NCI-H2196 (cell line): Measurements from ENCODE around the gene SRP9.
A peak's percentile ranks its signal among the peaks of the same experiment; 100 is the strongest.
"Not testable (repeated sequence)": the region's sequence is repeated elsewhere in the genome, so short reads cannot be mapped to it uniquely, and the experiment has no call there.

Experiments used
- DNase-seq: peaks from one replicate; lab custom pipeline; 2025; ENCODE audit not compliant: unreplicated experiment; lab: John Stamatoyannopoulos, UW

SRP9 gene

GRCh38 chr1:225774281-225775147, 3.1 kb upstream of the SRP9 start:
- DNase-seq: no peak

DNA sequence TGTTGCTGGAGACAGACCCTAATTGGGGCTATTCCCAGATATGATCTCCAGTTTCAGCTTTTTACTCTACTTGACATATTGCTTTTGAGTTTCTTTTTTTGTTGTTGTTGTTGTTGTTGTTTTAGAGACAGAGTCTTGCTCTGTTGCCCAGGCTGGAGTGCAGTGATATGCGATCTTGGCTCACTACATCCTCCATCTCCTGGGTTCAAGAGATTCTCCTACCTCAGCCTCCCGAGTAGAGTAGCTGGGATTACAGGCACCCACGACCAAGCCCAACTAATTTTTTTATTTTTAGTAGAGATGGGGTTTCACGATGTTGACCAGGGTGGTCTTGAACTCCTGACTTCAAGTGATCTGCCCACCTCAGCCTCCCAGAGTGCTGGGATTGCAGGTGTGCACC, 1.3 kb upstream of the SRP9 start:
- no peak for DNase-seq

GRCh38 chr1:225777058-225777582, 506 bp upstream of the SRP9 start:
- DNase-seq: no peak

DNA sequence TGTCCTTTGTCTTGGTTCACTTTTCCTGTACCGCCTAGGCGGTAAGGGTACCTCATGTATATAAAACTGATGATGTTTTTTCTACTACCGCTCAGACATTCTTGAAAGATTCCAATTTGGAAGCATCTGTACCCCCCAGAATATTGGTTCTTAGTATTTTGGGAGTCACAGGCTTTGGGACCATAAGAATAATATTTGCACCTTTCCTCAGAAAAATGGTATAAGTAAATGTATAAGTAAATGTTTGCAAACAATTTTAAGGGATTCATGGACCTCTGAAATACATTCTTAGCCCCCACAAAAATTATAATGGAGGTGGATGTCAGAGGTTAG, 677 bp downstream of the SRP9 start:
- DNase-seq: no peak

DNA sequence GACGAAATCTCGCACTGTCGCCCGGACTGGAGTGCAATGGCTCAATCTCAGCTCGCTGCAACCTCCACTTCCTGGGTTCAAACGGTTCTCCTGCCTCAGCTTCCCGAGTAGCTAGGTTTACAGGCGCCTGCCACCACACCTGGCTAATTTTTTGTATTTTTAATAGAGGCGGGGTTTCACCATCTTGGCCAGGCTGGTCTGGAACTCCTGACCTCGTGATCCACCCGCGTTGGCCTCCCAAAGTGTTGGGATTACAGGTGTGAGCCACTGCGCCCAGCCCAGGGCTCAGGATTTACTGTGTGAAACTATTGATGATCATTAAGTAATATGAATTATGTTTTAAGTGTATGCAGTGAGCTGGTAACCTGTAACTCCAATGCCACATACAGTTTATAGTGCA, 1.5 kb downstream of the SRP9 start:
- DNase-seq: not testable (repeated sequence)

GRCh38 chr1:225780134-225780533, 2.5 kb downstream of the SRP9 start:
- no peak for DNase-seq

DNA sequence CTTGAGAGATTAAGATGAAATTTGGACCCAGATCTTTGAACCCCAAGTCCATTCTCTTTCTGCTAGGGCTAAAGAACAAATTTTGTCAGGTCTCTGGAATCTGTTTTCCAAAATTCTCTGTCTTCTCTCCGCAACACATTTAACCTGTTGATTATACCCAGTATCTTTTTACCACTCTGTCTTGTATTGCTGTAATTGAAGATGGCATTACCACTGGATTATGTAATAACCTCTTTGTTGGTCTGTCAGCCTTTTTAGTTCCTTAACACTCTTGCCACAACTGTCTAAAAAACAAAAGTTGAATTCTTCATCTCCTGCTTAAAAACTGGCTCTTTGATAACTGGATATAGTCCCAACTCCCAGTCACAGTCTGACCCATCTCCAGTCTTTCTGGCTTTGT, 3.0 kb downstream of the SRP9 start:
- no peak for DNase-seq

GRCh38 chr1:225789142-225789541, 11.5 kb downstream of the SRP9 start:
- DNase-seq: not testable (repeated sequence)

DNA sequence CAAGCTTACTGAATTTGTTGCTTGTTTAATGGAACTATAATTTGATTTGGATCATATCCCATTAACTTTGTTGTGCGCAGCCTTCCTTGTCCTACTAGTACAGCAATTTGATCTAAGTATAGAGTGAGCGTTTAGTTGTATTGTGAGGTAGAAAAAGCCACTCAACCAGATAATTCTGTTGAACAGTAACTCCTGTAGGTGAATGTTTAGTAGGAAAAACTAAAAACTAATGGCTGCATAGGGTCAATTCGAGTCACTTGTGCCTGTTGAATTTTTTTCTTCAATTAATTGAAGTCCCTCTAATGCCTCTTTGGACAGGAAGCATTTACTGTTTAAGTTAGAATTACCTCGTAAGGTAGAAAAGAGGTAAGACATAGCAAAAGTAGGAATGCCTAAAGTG, 17.3 kb downstream of the SRP9 start:
- DNase-seq: no peak

DNA sequence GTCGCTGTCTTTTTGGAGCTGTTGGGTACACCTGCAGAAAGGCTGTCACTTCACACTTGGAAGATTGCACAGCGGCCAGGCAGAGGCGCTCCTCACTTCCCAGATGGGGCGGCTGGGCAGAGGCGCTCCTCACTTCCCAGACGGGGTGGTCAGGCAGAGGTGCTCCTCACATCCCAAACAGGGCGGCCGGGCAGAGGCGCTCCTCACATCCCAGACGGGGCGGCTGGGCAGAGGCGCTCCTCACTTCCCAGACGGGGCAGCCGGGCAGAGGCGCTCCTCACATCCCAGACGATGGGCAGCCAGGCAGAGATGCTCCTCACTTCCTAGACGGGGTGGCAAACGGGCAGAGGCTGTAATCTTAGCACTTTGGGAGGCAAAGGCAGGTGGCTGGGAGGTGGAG, 18.5 kb downstream of the SRP9 start:
- DNase-seq: not testable (repeated sequence)

DNA sequence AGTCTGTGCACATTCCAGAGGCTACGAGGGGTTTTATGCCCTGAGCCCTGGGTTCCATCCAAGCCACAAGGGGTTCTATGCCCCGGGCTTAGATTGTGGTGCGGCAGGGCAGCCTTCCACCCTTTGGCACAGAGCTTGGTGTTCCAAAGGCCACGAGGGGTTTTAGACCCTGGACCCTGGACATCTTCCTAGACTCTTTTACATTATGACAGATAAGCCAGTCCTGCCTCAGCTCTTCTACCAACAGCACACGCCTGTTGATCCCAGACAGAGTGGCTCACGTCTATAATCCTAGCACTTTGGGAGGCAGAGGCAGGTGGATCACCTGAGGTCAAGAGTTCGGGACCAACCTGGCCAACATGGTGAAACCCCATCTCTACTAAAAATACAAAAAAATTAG, 23.5 kb downstream of the SRP9 start:
- not testable (repeated sequence) for DNase-seq

DNA sequence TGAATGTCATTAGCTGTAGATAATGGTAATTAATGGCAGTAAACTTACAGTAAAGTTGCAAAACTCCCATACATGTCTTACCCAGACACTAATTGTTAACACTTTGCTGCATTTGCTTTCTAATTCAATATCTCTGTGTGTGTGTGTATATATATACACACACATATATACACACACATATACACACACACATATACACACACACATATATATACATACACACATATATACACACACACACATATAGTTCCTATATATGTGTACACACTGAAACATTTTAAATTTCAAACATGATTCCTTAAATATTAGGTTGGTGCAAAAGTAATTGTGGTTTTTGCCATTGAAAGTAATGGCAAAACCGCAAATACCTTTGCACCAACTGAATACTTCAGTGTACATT, 28.6 kb downstream of the SRP9 start:
- DNase-seq: no peak

DNA sequence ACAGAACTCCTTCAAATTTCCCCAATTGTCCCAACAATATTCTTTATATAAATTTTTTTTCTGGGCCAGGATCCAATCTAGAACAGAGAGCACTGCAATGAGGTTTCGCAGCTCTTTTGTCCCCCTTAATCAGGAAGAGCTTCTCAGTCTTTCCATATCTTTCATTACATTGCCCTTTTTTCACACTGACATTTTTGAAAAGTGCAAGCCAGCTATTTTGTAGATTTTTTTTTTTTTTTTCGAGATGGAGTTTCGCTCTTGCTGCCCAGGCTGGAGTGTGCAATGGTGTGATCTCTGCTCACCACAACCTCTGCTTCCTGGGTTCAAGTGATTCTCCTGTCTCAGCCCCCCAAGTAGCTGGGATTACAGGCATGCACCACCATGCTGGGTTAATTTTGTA, 29.1 kb downstream of the SRP9 start:
- DNase-seq: not testable (repeated sequence)

DNA sequence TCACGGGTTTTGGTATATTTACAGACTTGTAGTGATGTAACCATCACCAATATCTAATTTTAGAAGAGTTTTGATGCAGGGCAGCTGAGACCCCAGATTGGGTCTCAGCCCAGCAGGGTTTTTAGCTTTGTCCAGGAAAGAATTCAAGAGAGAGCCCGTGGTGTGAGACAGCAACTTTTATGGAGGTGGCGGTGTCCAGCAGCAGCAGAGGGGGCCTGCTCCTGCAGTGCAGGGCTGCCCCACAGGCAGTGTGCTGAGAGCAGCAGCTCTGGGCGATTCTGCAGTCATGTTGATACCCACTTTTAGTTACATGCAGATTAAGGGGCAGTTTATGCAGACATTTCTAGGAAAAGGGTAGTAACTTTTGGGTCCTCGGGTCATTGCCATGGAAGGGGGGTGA, 30.5 kb downstream of the SRP9 start:
- no peak for DNase-seq

GRCh38 chr1:225809842-225810578, 32.4 kb downstream of the SRP9 start, which contains the start of gene EPHX1:
Gene EPHX1, plus strand, starts transcription at chr1:225810124. Its CDS starts 18,606 bp downstream, at chr1:225828730.
- DNase-seq: peak; percentile 92

DNA sequence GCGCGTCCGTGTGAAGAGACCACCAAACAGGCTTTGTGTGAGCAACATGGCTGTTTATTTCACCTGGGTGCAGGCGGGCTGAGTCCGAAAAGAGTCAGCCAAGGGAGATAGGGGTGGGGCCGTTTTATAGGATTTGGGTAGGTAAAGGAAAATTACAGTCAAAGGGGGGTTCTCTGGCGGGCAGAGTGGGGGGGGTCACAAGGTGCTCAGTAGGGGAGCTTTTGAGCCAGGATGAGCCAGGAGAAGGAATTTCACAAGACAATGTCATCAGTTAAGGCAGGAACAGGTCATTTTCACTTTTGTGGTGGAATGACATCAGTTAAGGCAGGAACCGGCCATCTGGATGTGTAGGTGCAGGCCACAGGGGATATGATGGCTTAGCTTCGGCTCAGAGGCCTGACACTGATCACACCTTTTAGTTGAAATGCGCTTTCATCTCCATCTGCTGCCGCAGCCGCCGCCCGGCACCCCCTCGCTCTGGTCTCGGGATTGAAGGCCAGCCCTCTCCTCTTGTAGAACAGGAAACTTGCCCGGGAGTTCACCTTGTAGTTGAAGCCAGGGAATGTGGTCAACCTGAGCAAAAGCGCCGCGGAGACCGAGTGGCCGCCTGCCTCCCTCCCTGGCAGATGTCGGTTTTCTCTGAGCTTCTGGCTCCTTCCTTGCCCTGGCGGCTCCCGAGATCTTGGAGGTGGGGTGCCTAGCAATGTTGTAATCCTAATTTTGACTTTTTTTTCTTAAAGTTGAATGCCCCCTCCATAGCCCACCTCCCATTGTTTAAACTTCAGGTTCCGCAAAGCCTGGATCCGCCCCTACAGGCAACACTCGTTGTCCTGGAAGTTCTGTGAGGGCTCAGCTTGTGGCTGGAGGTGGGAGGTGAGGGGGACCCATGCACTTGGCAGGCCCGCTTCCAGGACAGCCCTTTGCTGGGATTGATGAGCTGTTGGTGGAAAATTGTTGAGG, 33.2 kb downstream of the SRP9 start:
- not testable (repeated sequence) for DNase-seq

- DNase-seq: peak; percentile 27
Observed at GRCh38 chr1:225811622-225812487, 34.2 kb downstream of the SRP9 start.

DNA sequence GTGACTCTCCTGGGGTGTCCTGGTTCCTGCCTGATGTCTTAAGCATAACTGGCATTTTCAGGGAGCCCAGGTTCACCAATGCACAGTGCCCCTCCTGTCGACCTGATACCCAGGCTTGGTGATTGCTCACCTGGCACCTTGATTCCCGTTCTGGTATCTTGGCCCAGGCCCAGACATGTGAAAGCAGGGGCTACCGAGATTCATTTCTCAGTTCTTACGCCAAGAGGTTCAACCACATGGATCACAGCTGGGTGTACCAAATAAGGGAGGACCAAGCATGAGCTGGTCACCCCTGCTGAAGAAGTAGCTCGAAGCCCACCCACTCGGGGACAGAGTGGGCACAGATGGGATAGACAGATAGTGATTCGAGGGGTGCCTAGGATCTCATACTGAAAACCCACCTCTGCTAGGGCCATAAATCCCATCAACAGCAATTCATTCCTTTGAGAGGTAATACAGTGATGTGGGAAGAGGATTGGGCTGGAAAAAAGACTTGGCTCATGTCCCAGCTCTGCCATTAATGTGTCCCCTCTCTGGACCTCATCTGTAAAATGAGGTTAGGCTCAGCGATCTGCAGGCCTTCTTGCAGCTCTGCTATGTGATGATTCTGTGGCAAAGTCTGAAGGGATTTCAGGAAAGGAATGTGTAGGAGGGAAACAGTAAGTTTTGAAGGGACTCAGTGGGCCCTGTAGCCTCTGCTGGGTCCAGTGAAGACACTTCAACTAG, 35.0 kb downstream of the SRP9 start:
- no peak for DNase-seq

DNA sequence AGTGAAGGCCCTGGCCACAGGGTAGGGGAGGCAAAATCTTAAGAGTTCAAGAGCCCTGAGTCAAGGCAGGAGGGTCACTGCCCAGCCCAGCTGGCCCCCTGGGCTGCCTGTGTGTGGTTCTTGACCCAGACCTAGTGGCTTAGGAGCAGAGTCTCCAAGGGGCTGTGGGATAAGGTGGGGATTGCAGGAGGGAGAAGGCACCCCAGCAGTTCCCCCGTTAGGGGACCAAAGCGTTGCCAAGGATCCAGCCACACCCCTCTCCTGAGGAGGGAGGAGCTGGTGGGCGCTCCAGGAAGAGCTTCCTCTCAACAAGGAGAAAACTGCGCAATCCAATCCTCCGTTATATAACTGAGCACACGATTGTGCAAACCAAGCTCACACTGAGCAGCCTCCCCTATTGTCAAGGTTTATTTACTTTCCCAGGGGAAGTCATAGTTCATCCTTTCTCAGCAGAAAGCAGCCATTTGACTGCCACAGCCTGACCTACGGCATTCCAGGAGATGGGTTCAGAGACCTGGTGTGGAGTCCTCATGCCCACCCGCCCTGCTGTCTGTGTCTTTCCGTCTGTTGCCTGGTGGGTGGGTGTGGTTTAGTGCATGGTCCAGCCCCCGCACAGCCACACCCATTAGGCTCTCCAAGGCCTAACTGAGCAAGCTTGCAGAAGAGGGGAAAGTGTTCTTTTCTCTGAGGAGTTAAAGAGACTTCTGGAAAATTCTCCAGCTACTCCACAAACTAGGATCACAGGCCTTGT, 35.8 kb downstream of the SRP9 start:
- DNase-seq: peak; percentile 67
